NCI-H345 treated with DMSO at 0.1 percent for 48 hours (cell line): ENCODE data around the gene JTB.

Experiments
- DNase-seq: peaks from one replicate; lab custom pipeline; 2025; ENCODE audit not compliant: unreplicated experiment; lab: John Stamatoyannopoulos, UW

Gene JTB

DNA sequence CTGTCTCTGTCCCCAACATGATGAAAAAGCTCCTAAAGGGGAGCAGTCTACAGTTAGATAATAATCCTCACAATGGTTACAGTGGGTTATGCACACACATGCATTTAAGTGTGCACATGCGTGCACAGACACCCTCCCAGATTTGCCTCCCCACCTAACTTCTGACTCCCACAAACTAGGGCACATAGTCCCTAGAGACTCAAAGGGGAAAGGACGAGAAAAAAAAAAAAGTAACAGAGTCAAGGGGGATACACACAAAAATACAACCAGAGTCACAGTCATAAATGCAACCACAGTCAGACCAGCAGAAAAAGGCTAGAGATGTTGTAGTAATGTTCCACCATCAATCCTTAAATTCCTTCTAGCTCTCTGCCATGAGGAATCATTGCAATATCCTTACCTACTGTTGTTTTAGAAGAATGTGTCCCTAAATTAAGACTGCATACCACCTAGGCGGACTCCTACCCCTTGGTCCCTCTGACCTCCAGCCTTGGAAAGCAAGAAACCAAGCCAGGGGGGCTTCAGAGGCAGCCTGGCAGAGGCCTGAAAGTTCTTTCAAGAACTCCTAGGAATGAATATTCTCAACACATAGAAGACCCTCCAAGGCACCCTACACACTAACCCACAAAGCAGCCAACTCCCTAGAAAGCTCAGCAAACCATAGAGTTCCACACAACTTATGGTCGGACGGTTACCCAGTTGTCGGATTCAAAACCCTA lies 20.3 kb downstream of the JTB start:
- DNase-seq, result no peak

- DNase-seq, result no peak
Measured at GRCh38 chr1:153954826-153955225, 22.6 kb downstream of the JTB start.

- DNase-seq, result no peak
Measured at GRCh38 chr1:153953859-153954365, 23.6 kb downstream of the JTB start.

DNA sequence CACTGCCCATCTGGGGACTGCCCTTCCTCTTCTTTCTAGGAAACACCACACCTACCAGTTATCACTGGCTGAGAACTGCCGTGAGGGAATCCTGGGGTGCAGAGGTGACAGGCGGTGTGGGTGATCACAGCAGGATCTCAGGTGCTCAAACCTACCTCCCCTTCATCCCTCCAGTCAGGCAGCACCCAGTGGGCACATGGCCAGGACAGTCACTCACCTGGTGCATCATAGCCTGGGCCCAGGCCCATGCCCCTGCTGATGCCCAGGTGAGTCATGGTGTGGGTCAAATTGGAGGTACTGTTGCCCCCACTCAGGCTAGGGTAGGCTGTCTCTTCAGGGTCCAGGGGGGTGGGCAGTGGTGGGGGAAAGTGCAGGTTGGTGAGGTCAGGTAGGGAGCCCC lies 25.7 kb downstream of the JTB start:
- DNase-seq, result no peak

GRCh38 chr1:153951183-153951582 lies 26.3 kb downstream of the JTB start:
- DNase-seq, result no peak

GRCh38 chr1:153946622-153947241 lies 30.7 kb downstream of the JTB start, which contains the start of gene DENND4B:
TSS of gene DENND4B (minus strand) at chr1:153946718. CDS start at chr1:153944374, 2,344 bp downstream.
- peak; percentile 70 for DNase-seq

- no peak for DNase-seq
Measured at GRCh38 chr1:153945795-153946621, 31.5 kb downstream of the JTB start.

GRCh38 chr1:153945131-153945794 lies 32.2 kb downstream of the JTB start:
- no peak for DNase-seq

DNA sequence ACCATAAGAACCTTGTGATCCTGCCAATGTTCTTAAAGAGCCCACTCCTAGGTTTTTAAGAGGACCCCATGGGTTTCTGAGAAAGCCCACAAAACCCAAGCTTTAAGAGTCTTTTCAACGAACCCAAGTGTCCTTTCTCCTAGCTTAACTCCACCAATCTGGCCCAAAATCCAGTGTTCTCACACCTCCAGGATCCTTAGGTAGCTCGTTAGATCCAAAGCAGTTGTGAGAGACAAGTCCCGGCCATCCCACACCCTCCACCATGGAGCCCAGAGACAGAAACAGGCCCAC lies 32.7 kb downstream of the JTB start:
- no peak for DNase-seq

- DNase-seq, result no peak
Measured at GRCh38 chr1:153944005-153944826, 33.3 kb downstream of the JTB start.

- DNase-seq, result no peak
Measured at GRCh38 chr1:153942766-153943549, 34.5 kb downstream of the JTB start.

GRCh38 chr1:153941826-153942725 lies 35.4 kb downstream of the JTB start:
- no peak for DNase-seq

GRCh38 chr1:153940756-153941155 lies 36.7 kb downstream of the JTB start:
- DNase-seq, result no peak

DNA sequence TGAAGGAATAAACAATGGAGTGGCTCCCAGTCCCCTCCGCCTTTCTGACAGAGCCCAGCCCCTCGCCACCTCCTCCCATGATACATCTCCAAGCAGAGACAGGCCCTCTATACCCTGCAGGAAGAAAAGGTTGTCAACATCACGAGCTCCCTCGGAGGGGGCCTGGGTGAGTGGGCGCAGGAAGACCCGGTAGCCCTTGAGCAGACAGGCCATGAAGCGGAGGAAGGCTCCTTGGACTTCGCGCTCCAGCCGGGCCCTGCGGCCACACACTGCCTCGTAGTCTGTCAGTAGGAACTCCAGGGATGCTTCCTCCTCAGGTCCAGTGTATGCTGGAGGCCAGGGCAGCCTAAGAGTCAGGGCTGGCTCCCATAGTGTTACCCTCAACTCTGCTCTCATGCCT lies 38.0 kb downstream of the JTB start:
- DNase-seq, result no peak

DNA sequence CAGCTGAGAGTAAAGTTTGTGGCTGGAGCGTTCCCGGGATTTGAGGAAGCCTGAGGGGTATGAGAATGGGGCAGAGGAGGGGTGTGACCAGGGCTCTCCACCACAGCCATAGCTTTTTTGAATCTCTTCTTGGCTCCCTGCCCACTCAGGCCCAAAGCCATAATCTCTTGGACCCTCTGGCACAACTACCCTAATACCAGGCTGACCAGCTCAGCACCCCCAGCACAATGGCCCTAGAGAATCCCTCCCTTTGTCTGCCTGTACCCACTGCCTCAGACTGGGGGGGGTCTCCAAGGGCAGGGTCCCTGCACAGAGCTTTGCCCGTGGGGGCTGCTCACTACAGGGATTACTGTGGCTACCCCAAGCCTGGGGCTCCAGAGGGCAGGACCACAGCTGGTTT lies 38.5 kb downstream of the JTB start:
- no peak for DNase-seq

- DNase-seq, result no peak
Measured at GRCh38 chr1:153937331-153937730, 40.1 kb downstream of the JTB start.

- DNase-seq, result no peak
Measured at GRCh38 chr1:153936011-153936802, 41.3 kb downstream of the JTB start.

DNA sequence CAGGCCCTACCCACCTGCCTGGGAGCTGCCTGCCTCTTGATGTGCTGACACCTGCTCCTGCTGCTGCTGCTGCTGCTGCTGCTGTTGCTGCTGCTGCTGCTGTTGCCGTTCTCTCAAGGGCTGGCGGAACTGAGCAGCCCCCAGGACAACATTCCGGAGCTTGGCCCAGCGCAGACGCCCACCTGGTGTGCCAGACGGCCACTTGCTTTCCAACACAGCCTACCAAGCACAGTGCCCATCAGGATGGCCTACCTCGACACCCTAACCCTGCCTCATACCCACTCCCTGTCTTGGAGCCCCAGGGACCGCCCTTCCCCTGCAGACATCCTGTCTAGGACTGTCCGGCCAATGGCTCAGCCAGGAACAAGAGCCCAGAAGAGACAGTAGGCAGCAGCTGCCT lies 42.7 kb downstream of the JTB start:
- no peak for DNase-seq
